GM23248 (cell line): ENCODE results near the gene CFAP65. TPM values are rescaled to one million over a fixed set of nuclear protein-coding genes. Genes with fewer than 3 reads are reported as not detected.
A peak's percentile ranks its signal among the peaks of the same experiment; 100 is the strongest.

Source experiments
- DNase-seq: peaks from one replicate; pipeline ENCODE4 v3.0.0-alpha.2; 2015
- H2AFZ ChIP-seq: fragments of 200-600 bp; sonication (generic); 2 replicates; pipeline ENCODE4 v1.6.1; 2016; ENCODE audit warnings: antibody characterized with exemption
- H3F3A ChIP-seq: fragments of 200-600 bp; sonication (generic); 2 replicates; pipeline ENCODE4 v1.6.1; 2016; ENCODE audit warnings: mild to moderate bottlenecking, antibody characterized with exemption, mixed run types; ENCODE audit not compliant: insufficient read depth
- H3K27ac ChIP-seq: fragments of 200-600 bp; sonication (generic); 2 replicates; pipeline ENCODE4 v1.5.1; 2016; ENCODE audit warnings: mild to moderate bottlenecking
- H3K27me3 ChIP-seq: fragments of 200-600 bp; sonication (generic); replicated peaks from 2 replicates; pipeline ENCODE4 v1.6.1; 2016; ENCODE audit warnings: mild to moderate bottlenecking; ENCODE audit not compliant: insufficient read depth
- H3K36me3 ChIP-seq: fragments of 200-600 bp; sonication (generic); 2 replicates; pipeline ENCODE4 v1.6.1; 2016; ENCODE audit warnings: low read depth, mild to moderate bottlenecking
- H3K4me1 ChIP-seq: fragments of 200-600 bp; sonication (generic); 2 replicates; pipeline ENCODE4 v1.6.1; 2016; ENCODE audit warnings: mild to moderate bottlenecking; ENCODE audit not compliant: insufficient read depth
- H3K4me2 ChIP-seq: fragments of 200-600 bp; sonication (generic); one replicate; pipeline ENCODE4 v1.6.1; 2016; ENCODE audit warnings: mild to moderate bottlenecking; ENCODE audit not compliant: unreplicated experiment
- H3K4me3 ChIP-seq: fragments of 200-600 bp; sonication (generic); 2 replicates; pipeline ENCODE4 v1.5.1; 2016; ENCODE audit warnings: mild to moderate bottlenecking
- H3K79me2 ChIP-seq: fragments of 200-600 bp; sonication (generic); 2 replicates; pipeline ENCODE4 v1.6.1; 2016; ENCODE audit warnings: mild to moderate bottlenecking; ENCODE audit not compliant: insufficient read depth
- H3K9ac ChIP-seq: fragments of 200-600 bp; sonication (generic); 2 replicates; pipeline ENCODE4 v1.6.1; 2016; ENCODE audit warnings: mild to moderate bottlenecking
- H3K9me2 ChIP-seq: fragments of 200-600 bp; sonication (generic); 2 replicates; pipeline ENCODE4 v1.6.1; 2016; ENCODE audit warnings: mixed run types, mild to moderate bottlenecking, moderate library complexity; ENCODE audit not compliant: insufficient read depth
- H3K9me3 ChIP-seq: fragments of 200-600 bp; sonication (generic); one replicate; pipeline ENCODE4 v1.6.1; 2017; ENCODE audit warnings: low read depth
- H4K20me1 ChIP-seq: fragments of 200-600 bp; sonication (generic); 2 replicates; pipeline ENCODE4 v1.6.0; 2016; ENCODE audit not compliant: insufficient read depth
- EZH2 ChIP-seq: fragments of 200-600 bp; sonication (generic); IDR thresholded peaks from 2 replicates; pipeline ENCODE4 v1.6.1; 2018; ENCODE audit warnings: antibody characterized with exemption, mild to moderate bottlenecking; ENCODE audit not compliant: insufficient read depth, poor library complexity, severe bottlenecking
- EZH2phosphoT487 ChIP-seq: fragments of 200-600 bp; sonication (generic); IDR thresholded peaks from 2 replicates; pipeline ENCODE4 v1.6.1; 2018; ENCODE audit warnings: antibody characterized with exemption, moderate library complexity, mild to moderate bottlenecking, low read depth; ENCODE audit not compliant: insufficient read depth
- WGBS, 2 experiments: methylation state at CpG; one replicate each; pipeline ENCODE4 v1.1.6; 2015 to 2017; ENCODE audit warnings: low lambda C conversion rate in 2 of 2, low coverage in 1 of 2; ENCODE audit errors: missing lambda C conversion rate in 2 of 2; 5-methylcytosine and 5-hydroxymethylcytosine counted together
- in situ Hi-C: fragments of 300-500 bp; cut with MboI; formaldehyde crosslinking; loops from 2 replicates; pipeline ENCODE4 v1.15.0; 2020
- polyA plus RNA-seq: library from polyadenylated mRNA; unstranded; fragments of >200 nt; fragmentation: Nextera tagmentation; extraction: Ambion mirVana; gene quantifications from 2 replicates; pipeline ENCODE4 v1.2.1, GENCODE V29; 2016
- total RNA-seq: library from RNA; depleted of rRNA; stranded (reverse); fragments of >200 nt; shearing (Covaris generic); gene quantifications from 2 replicates; pipeline ENCODE4 v1.2.3, GENCODE V29; 2014

The CFAP65 gene
- total and polyA plus RNA-seq, 2 experiments from 2014 or later: 0.08 TPM; not detected in 1

DNA sequence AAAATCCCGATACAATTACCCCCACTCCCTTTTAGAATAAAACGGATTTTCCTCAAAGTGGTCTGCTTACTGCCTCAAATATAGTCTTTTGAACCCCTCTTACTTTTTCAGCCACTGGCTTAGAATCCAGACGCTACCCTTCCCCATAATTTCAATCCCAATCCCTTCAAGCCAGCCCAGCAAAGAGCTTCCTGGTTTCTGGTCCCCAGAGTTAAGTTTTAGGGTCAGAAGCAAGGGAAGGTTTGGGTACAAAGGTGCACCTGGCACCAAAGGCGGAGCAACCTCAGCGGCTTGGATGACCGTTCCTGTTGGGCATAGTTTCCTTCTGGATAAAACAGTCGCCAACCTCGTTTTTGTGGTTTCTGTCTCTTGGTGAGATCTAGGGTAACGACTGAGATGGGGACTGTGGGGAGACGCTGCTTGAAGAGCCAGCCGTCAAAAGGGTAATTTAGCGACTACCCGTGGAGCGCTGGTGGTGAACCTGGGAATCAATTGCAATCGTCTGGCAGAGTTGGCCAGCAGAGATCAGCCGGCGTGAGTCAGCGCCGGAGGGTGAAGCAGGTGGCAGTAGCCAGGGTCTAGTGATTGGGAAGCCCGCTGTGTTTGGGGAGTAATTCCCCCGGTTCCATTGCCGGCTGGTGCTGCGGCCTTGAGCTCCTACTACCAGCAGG, 57.9 kb downstream of the CFAP65 start:
- Histone ChIP-seq H3K9ac (no peak overlapping the region), H3K36me3 (no peaks in the 10 kb centered on the region), H4K20me1 (no peaks in the 10 kb centered on the region), H3K4me1 (no peaks in the 10 kb centered on the region), H3K9me3 (no peaks in the 10 kb centered on the region), H3K4me3 (no peak overlapping the region), H3K79me2 (no peaks in the 10 kb centered on the region), H3K27me3 (peaks cover 83% of the 10 kb centered on the region), H3F3A (no peaks in the 10 kb centered on the region), H3K27ac (no peak overlapping the region), H3K9me2 (no peaks in the 10 kb centered on the region), H3K4me2 (no peak overlapping the region), H2AFZ (no peak overlapping the region)
- in situ Hi-C loops: no loop called here
- TF ChIP-seq EZH2phosphoT487: 0 out of 2 replicates have a peak, but pooled peaks have one; percentile 15
- TF ChIP-seq EZH2: peak; percentile 82
- 8 to 9% methylated on average over 23 of the region's 23 CpGs for WGBS, 2 experiments
- DNase-seq: no peak

DNA sequence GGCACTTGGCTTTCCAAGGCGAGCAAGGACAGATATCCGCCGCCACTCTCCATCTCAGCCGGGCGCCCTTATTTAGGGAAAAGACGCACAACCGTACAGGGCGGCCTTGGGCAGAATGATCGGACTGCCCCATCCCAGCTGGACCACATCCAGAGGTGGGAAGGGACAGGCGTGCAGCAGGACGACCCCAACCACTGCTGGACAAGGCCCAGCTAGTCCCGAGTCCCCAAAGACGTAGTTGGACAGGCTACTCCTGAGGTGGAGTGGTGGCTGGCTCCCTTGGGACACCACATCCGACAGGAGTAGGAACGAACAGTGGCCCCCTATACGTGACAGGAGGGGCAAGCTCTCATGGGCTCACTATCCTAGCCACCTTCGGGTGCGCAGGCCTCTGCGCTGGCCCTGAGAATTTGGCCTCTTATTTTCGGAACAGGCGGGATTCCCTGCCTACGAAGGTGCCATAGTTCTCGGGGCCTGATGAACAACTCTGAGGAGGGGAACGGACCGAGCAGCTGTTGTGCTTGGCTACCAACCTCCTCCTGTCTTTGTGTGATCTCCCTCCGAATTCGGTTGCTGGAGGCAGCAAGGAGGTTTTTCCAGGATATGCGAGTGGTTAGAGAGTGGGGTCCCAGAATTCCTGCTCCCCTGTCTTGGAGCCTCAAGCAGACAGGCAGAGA, 58.6 kb downstream of the CFAP65 start:
- 6 to 7% methylated on average over 28 of the region's 28 CpGs for WGBS, 2 experiments
- Histone ChIP-seq H3K79me2 (no peaks in the 10 kb centered on the region), H3K4me1 (no peaks in the 10 kb centered on the region), H3F3A (no peaks in the 10 kb centered on the region), H2AFZ (no peak overlapping the region), H4K20me1 (no peaks in the 10 kb centered on the region), H3K9me3 (no peaks in the 10 kb centered on the region), H3K9ac (no peak overlapping the region), H3K9me2 (no peaks in the 10 kb centered on the region), H3K27me3 (peaks cover 81% of the 10 kb centered on the region), H3K27ac (no peak overlapping the region), H3K4me3 (no peak overlapping the region), H3K4me2 (no peak overlapping the region), H3K36me3 (no peaks in the 10 kb centered on the region)
- in situ Hi-C loops: no loop called here
- no peak for DNase-seq
- TF ChIP-seq EZH2phosphoT487 (no peak), EZH2 (no peak)

DNA sequence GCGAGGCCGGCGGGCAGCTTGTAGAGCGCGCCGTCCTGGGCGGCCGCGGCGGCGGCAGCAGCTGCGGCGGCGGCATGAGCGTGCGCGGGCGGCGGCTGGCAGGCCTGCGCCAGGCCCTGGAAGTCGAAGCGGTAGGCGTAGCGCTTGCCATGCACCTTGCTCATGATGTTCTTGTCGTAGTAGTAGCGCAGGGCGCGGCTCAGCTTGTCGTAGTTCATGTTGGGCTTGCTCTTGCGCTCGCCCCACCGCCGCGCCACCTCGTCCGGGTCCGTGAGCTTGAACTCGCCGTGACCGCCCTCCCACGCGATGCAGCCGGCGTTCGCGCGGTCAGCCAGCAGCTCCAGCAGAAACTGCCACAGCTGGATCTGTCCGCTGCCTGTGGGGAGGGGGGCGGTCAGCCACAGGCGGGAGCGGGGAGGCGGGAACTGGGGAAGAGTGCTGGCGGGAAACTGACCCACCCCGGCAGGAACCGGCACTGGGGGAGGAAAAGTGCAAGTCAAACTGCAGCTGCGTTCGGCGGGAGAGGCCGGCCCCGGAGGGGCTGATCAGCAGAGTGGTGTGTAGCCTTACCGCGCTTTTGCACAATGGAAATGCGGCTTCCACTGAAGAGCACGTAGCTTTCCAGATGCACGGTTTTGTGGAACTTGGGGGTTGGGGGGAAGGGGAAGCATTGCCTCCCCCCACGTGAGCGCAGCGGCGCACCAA, 59.3 kb downstream of the CFAP65 start:
- peak; percentile 67 for TF ChIP-seq EZH2
- no peak for TF ChIP-seq EZH2phosphoT487
- Histone ChIP-seq H3K36me3 (no peaks in the 10 kb centered on the region), H3K9ac (no peak overlapping the region), H3K9me3 (no peaks in the 10 kb centered on the region), H3K4me3 (no peak overlapping the region), H3K79me2 (no peaks in the 10 kb centered on the region), H3K4me2 (peak overlapping the region; percentile 61), H2AFZ (no peak overlapping the region), H3K27me3 (peaks cover 81% of the 10 kb centered on the region), H3K4me1 (no peaks in the 10 kb centered on the region), H3K9me2 (no peaks in the 10 kb centered on the region), H3F3A (no peaks in the 10 kb centered on the region), H3K27ac (no peak overlapping the region), H4K20me1 (no peaks in the 10 kb centered on the region)
- in situ Hi-C loops: no loop called here
- peak; percentile 62 for DNase-seq
- WGBS, 2 experiments: 3% methylated on average over 48 to 54 of the region's 69 CpGs

DNA sequence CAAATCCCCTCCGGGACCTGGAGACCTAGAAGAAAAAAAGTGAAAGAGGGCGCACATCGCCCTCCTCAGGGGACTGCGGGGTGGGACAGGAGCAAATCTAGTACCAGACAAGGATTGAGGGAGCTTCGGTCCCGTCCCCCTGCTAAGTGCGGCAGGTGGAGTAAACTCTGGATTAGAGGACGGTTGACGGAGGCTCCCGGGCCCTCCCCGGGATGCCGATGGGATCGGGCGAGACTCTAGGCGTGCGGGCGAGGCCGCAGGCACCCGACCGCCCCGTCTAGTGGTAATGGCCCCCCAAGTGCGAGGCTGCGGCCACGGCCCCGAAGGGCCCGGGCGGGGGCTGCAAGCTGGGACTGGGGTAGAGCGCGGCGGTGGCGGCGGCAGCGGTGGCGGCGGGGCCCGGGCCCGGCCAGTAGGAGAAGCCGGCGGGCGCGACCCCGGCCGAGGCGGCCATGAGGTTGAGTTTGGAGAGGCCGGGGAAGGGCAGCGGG, 59.9 kb downstream of the CFAP65 start:
- H3K27ac ChIP-seq: no peak overlapping the region
- no peaks in the 10 kb centered on the region for H3K9me3 ChIP-seq
- H3K36me3 ChIP-seq: no peaks in the 10 kb centered on the region
- no peak overlapping the region for H2AFZ ChIP-seq
- H3K4me1 ChIP-seq: no peaks in the 10 kb centered on the region
- no peak overlapping the region for H3K9ac ChIP-seq
- in situ Hi-C loops: no loop called here
- no peaks in the 10 kb centered on the region for H3K9me2 ChIP-seq
- no peak for DNase-seq
- H3K4me3 ChIP-seq: no peak overlapping the region
- H3F3A ChIP-seq: no peaks in the 10 kb centered on the region
- 2 to 5% methylated on average over 37 to 40 of the region's 46 CpGs for WGBS, 2 experiments
- TF ChIP-seq EZH2phosphoT487 (peak; percentile 75; the same call in 1 of the 2 replicates), EZH2 (peak; percentile 99)
- H4K20me1 ChIP-seq: no peaks in the 10 kb centered on the region
- H3K79me2 ChIP-seq: no peaks in the 10 kb centered on the region
- peaks cover 81% of the 10 kb centered on the region for H3K27me3 ChIP-seq
- no peak overlapping the region for H3K4me2 ChIP-seq
